HEK293 (cell line): ENCODE measurements around the gene TRIM8.
A peak's percentile ranks its signal among the peaks of the same experiment; 100 is the strongest.

Experiments used
- CTCF ChIA-PET: fragments of 350-600 bp; formaldehyde crosslinking; extraction: SDS; loops from one replicate; lab custom pipeline; 2021; ENCODE audit warnings: antibody characterized with exemption; lab: Yijun Ruan, JAX
- POLR2A ChIA-PET: fragments of 300-600 bp; formaldehyde crosslinking; extraction: SDS; loops from one replicate; lab custom pipeline; 2020; ENCODE audit warnings: antibody characterized with exemption, inconsistent platforms; lab: Yijun Ruan, JAX
- H3K27ac ChIP-seq: fragments of 200-500 bp; sonication (Bioruptor generic); 2 replicates; pipeline ENCODE4 v1.5.1; 2014; ENCODE audit warnings: low read depth, low read length, control low read depth, inconsistent platforms; ENCODE audit errors: extremely low read depth
- H3K36me3 ChIP-seq, 2 experiments: fragments of 200-500 bp in 1 of 2; sonication (Bioruptor generic) in 1 of 2; 1 replicate in 1 of 2; 2 replicates in 1 of 2; pipeline ENCODE4 v1.5.1; 2014 to 2017; ENCODE audit warnings: inconsistent platforms in 2 of 2, low read length in 2 of 2; ENCODE audit not compliant: control insufficient read depth in 2 of 2, insufficient read depth in 1 of 2
- H3K4me1 ChIP-seq: fragments of 200-500 bp; sonication (Bioruptor generic); 2 replicates; pipeline ENCODE4 v1.5.1; 2014; ENCODE audit warnings: mild to moderate bottlenecking, low read length, inconsistent platforms; ENCODE audit not compliant: control insufficient read depth, insufficient read depth
- H3K4me3 ChIP-seq: 2 replicates; pipeline ENCODE4 v1.5.1; 2011; ENCODE audit warnings: low read depth, mild to moderate bottlenecking, control low read depth, low read length, moderate library complexity
- H3K9me3 ChIP-seq: fragments of 200-500 bp; sonication (Bioruptor generic); 2 replicates; pipeline ENCODE4 v1.5.1; 2014; ENCODE audit warnings: low read depth, low read length, inconsistent platforms; ENCODE audit not compliant: control insufficient read depth, insufficient read depth
- AEBP2 ChIP-seq: fragments of 450-650 bp; formaldehyde crosslinking; IDR thresholded peaks from 2 replicates; pipeline ENCODE4 v1.5.1; 2016; ENCODE audit warnings: missing biosample characterization, missing genetic modification characterization, borderline replicate concordance
- BCL11A ChIP-seq: fragments of 450-650 bp; formaldehyde crosslinking; IDR thresholded peaks from 2 replicates; pipeline ENCODE4 v1.5.1; 2016; ENCODE audit warnings: low read depth, missing biosample characterization, missing genetic modification characterization
- BCL11B ChIP-seq: fragments of 450-650 bp; formaldehyde crosslinking; IDR thresholded peaks from 2 replicates; pipeline ENCODE4 v1.5.1; 2016; ENCODE audit warnings: low read depth, missing biosample characterization, missing genetic modification characterization
- GLIS1 ChIP-seq: fragments of 450-650 bp; formaldehyde crosslinking; IDR thresholded peaks from 2 replicates; pipeline ENCODE4 v1.5.1; 2016; ENCODE audit warnings: missing biosample characterization, missing genetic modification characterization
- KLF10 ChIP-seq: fragments of 450-650 bp; IDR thresholded peaks from 2 replicates; pipeline ENCODE4 v1.5.1; 2018; ENCODE audit warnings: missing biosample characterization, mild to moderate bottlenecking, missing genetic modification characterization
- MYNN ChIP-seq: fragments of 450-650 bp; formaldehyde crosslinking; IDR thresholded peaks from 2 replicates; pipeline ENCODE4 v1.5.1; 2016; ENCODE audit warnings: missing biosample characterization, missing genetic modification characterization, borderline replicate concordance
- OSR2 ChIP-seq: fragments of 450-650 bp; formaldehyde crosslinking; IDR thresholded peaks from 2 replicates; pipeline ENCODE4 v1.5.1; 2016; ENCODE audit warnings: missing biosample characterization, missing genetic modification characterization
- PRDM1 ChIP-seq: fragments of 450-650 bp; formaldehyde crosslinking; IDR thresholded peaks from 2 replicates; pipeline ENCODE4; 2016; ENCODE audit warnings: missing biosample characterization, missing genetic modification characterization
- SCRT1 ChIP-seq: fragments of 450-650 bp; formaldehyde crosslinking; IDR thresholded peaks from 2 replicates; pipeline ENCODE4 v1.5.1; 2016; ENCODE audit warnings: missing biosample characterization, missing genetic modification characterization, borderline replicate concordance
- TRIM28 ChIP-seq: IDR thresholded peaks from 2 replicates; pipeline ENCODE4 v1.6.1; 2011; ENCODE audit warnings: low read length, control low read depth, borderline replicate concordance
- WT1 ChIP-seq: fragments of 450-650 bp; formaldehyde crosslinking; IDR thresholded peaks from 2 replicates; pipeline ENCODE4 v1.5.1; 2016; ENCODE audit warnings: missing biosample characterization, missing genetic modification characterization
- YY1 ChIP-seq: fragments of 450-650 bp; formaldehyde crosslinking; IDR thresholded peaks from 2 replicates; pipeline ENCODE4 v1.5.1; 2018; ENCODE audit warnings: missing biosample characterization, missing genetic modification characterization
- ZBTB8A ChIP-seq: fragments of 450-650 bp; formaldehyde crosslinking; IDR thresholded peaks from 2 replicates; pipeline ENCODE4 v1.5.1; 2016; ENCODE audit warnings: missing biosample characterization, missing genetic modification characterization
- ZNF133 ChIP-seq: fragments of 450-650 bp; formaldehyde crosslinking; IDR thresholded peaks from 2 replicates; pipeline ENCODE4 v1.5.1; 2016; ENCODE audit warnings: missing biosample characterization, missing genetic modification characterization
- ZNF2 ChIP-seq: fragments of 450-650 bp; formaldehyde crosslinking; IDR thresholded peaks from 2 replicates; pipeline ENCODE4 v1.5.1; 2016; ENCODE audit warnings: missing biosample characterization, missing genetic modification characterization
- ZNF280C ChIP-seq: fragments of 450-650 bp; formaldehyde crosslinking; IDR thresholded peaks from 2 replicates; pipeline ENCODE4 v1.5.1; 2016; ENCODE audit warnings: missing biosample characterization, missing genetic modification characterization
- ZNF324 ChIP-seq: fragments of 450-650 bp; formaldehyde crosslinking; IDR thresholded peaks from 2 replicates; pipeline ENCODE4 v1.5.1; 2016; ENCODE audit warnings: missing biosample characterization, missing genetic modification characterization
- ZNF335 ChIP-seq: fragments of 450-650 bp; formaldehyde crosslinking; conservative IDR thresholded peaks from 2 replicates; pipeline ENCODE4 v1.5.1; 2016; ENCODE audit warnings: missing biosample characterization, missing genetic modification characterization
- ZNF423 ChIP-seq: fragments of 450-650 bp; formaldehyde crosslinking; IDR thresholded peaks from 2 replicates; pipeline ENCODE4 v1.5.1; 2016; ENCODE audit warnings: missing biosample characterization, missing genetic modification characterization
- ZNF488 ChIP-seq: fragments of 450-650 bp; formaldehyde crosslinking; IDR thresholded peaks from 2 replicates; pipeline ENCODE4 v1.5.1; 2016; ENCODE audit warnings: missing biosample characterization, missing genetic modification characterization
- ZNF530 ChIP-seq: fragments of 450-650 bp; formaldehyde crosslinking; IDR thresholded peaks from 2 replicates; pipeline ENCODE4 v1.5.1; 2016; ENCODE audit warnings: low read depth, missing biosample characterization, missing genetic modification characterization
- ZNF549 ChIP-seq: fragments of 450-650 bp; IDR thresholded peaks from 2 replicates; pipeline ENCODE4 v1.5.1; 2018; ENCODE audit warnings: missing biosample characterization, missing genetic modification characterization, mild to moderate bottlenecking, inconsistent platforms, moderate library complexity
- TF ChIP-seq, protein P1 (sequence below): IDR thresholded peaks from 2 replicates; pipeline ENCODE4 v1.6.1; 2011; ENCODE audit warnings: mild to moderate bottlenecking, low read depth, low read length, borderline replicate concordance
- TF ChIP-seq, protein P2 (sequence below): fragments of 450-650 bp; formaldehyde crosslinking; IDR thresholded peaks from 2 replicates; pipeline ENCODE4 v1.5.1; 2016; ENCODE audit warnings: missing biosample characterization, missing genetic modification characterization
- TF ChIP-seq, protein P3 (sequence below): fragments of 450-650 bp; formaldehyde crosslinking; IDR thresholded peaks from 2 replicates; pipeline ENCODE4 v1.5.1; 2016; ENCODE audit warnings: missing biosample characterization, missing genetic modification characterization, borderline replicate concordance
- TF ChIP-seq, protein P4 (sequence below): fragments of 450-650 bp; formaldehyde crosslinking; IDR thresholded peaks from 2 replicates; pipeline ENCODE4 v1.5.1; 2016; ENCODE audit warnings: missing biosample characterization, missing genetic modification characterization

TRIM8 gene

DNA sequence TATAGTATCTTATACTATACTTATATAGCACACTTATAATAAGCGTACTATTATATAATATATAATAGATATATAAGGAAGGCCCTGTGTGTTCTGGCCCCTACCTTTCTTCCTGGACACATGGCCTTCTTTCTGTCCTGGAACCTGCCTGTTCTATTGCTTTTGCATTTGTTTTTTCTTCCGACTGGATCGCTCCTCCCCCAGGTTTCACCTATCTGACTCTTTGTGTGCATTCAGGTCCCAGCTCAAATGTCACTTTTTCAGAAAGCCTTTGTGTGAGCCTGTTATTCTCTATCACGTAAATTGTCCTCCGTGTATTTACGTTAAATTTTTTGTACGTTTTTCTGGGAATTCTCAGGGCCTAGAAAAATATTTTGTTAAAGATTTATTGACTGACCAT is 2.9 kb upstream of the TRIM8 start (continued):
- TF ChIP-seq, protein P1, sequence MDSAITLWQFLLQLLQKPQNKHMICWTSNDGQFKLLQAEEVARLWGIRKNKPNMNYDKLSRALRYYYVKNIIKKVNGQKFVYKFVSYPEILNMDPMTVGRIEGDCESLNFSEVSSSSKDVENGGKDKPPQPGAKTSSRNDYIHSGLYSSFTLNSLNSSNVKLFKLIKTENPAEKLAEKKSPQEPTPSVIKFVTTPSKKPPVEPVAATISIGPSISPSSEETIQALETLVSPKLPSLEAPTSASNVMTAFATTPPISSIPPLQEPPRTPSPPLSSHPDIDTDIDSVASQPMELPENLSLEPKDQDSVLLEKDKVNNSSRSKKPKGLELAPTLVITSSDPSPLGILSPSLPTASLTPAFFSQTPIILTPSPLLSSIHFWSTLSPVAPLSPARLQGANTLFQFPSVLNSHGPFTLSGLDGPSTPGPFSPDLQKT = no peak
- TF ChIP-seq BCL11A (tag by site-specific recombination) (no peak), ZNF2 (no peak), ZNF280C (no peak), ZNF488 (no peak), AEBP2 (tag by site-specific recombination) (no peak), ZNF324 (no peak), ZNF530 (tag by site-specific recombination) (no peak), ZNF133 (tag by site-specific recombination) (no peak)
- TF ChIP-seq, protein P2, sequence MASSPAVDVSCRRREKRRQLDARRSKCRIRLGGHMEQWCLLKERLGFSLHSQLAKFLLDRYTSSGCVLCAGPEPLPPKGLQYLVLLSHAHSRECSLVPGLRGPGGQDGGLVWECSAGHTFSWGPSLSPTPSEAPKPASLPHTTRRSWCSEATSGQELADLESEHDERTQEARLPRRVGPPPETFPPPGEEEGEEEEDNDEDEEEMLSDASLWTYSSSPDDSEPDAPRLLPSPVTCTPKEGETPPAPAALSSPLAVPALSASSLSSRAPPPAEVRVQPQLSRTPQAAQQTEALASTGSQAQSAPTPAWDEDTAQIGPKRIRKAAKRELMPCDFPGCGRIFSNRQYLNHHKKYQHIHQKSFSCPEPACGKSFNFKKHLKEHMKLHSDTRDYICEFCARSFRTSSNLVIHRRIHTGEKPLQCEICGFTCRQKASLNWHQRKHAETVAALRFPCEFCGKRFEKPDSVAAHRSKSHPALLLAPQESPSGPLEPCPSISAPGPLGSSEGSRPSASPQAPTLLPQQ (tag by site-specific recombination) = no peak
- TF ChIP-seq, protein P3, sequence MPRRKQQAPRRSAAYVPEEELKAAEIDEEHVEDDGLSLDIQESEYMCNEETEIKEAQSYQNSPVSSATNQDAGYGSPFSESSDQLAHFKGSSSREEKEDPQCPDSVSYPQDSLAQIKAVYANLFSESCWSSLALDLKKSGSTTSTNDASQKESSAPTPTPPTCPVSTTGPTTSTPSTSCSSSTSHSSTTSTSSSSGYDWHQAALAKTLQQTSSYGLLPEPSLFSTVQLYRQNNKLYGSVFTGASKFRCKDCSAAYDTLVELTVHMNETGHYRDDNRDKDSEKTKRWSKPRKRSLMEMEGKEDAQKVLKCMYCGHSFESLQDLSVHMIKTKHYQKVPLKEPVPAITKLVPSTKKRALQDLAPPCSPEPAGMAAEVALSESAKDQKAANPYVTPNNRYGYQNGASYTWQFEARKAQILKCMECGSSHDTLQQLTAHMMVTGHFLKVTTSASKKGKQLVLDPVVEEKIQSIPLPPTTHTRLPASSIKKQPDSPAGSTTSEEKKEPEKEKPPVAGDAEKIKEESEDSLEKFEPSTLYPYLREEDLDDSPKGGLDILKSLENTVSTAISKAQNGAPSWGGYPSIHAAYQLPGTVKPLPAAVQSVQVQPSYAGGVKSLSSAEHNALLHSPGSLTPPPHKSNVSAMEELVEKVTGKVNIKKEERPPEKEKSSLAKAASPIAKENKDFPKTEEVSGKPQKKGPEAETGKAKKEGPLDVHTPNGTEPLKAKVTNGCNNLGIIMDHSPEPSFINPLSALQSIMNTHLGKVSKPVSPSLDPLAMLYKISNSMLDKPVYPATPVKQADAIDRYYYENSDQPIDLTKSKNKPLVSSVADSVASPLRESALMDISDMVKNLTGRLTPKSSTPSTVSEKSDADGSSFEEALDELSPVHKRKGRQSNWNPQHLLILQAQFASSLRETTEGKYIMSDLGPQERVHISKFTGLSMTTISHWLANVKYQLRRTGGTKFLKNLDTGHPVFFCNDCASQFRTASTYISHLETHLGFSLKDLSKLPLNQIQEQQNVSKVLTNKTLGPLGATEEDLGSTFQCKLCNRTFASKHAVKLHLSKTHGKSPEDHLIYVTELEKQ (tag by site-specific recombination) = no peak

DNA sequence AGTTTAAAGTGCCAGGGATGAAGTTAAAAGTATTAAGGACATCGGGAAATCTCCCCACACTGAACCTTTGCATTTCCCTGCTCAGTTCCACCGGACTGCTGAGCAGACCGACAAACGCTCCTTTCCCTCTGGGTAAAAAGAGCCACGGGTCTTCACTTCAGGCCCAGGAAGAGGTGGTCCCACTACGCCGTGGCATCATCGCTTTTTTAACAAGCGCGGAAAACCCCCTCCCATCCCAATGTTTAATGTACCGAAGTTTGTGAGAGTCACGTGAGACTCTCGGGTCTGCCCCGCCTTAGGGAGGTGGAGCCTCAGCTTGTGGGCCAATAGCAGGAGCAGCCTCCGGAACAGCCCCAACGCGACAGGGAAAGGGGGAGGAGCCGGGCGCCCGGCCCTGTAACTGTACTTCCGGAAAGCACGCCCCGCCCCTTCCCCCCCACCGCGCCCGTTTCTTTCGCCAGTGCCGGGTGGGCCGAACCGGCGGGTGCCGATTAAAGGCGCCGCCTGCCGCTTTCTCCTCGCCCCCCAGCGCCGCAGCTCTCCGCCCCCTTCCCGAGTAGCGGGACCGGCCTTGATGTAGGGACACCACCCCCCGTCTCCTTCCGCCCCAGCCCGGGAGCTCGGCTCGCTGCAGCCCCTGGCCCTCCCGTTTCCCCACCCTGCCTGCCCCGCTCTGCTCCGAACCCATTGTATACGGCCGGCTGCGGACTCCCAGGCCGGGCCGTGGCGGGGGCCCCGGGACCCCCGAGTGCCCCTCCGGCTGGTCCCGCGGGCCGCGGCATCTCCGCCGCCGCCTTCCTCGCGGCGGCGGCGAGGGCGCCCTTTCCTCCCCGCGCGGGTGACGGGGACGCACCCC is 2.2 kb upstream of the TRIM8 start:
- Histone ChIP-seq H3K27ac (peak overlapping the region; percentile 86), H3K4me3 (peak overlapping the region; percentile 69), H3K36me3 (peaks cover 0 to 3% of the 10 kb centered on the region in 2 experiments; a peak in 1 of 3 replicates), H3K9me3 (no peaks in the 10 kb centered on the region), H3K4me1 (peaks cover 7% of the 10 kb centered on the region)
- POLR2A ChIA-PET = interaction anchor here (0.6 to 2.1 kb wide), 13 partner anchors 10 to 719 kb away, joined by 3 to 18 read pairs (median 3); partner anchors contain the start of genes ARL3, SFXN2 and SUFU
- CTCF ChIA-PET = interaction anchor here (0.6 kb wide), 2 partner anchors 14 to 1624 kb away, joined by 4 to 5 read pairs; no protein-coding TSS in a partner anchor
- peak; percentile 76 for TF ChIP-seq ZNF423
- TF ChIP-seq OSR2 (tag by site-specific recombination) = peak; percentile 13; the same call in 1 of the 2 replicates
- no peak for TF ChIP-seq SCRT1 (tag by site-specific recombination)
- TF ChIP-seq ZNF335 (tag by site-specific recombination) = peak; percentile 88
- TF ChIP-seq GLIS1 (tag by site-specific recombination) = peak; percentile 95
- no peak for TF ChIP-seq ZNF549 (tag by site-specific recombination)
- TF ChIP-seq YY1 (tag by site-specific recombination) = no peak
- peak; percentile 92 for TF ChIP-seq ZBTB8A (tag by site-specific recombination)
- TF ChIP-seq, protein P4, sequence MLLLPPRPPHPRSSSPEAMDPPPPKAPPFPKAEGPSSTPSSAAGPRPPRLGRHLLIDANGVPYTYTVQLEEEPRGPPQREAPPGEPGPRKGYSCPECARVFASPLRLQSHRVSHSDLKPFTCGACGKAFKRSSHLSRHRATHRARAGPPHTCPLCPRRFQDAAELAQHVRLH (tag by site-specific recombination) = no peak
- peak; percentile 86 for TF ChIP-seq KLF10 (tag by site-specific recombination)
- no peak for TF ChIP-seq WT1
- TF ChIP-seq MYNN (tag by site-specific recombination) = no peak
- TF ChIP-seq BCL11B (tag by site-specific recombination) = peak; percentile 86; the same call in 1 of the 2 replicates
- TF ChIP-seq TRIM28 = no peak
- TF ChIP-seq PRDM1 (tag by site-specific recombination) = no peak
